ENCODE data around the gene HS6ST1. TPM values are rescaled to one million over a fixed set of nuclear protein-coding genes. Genes with fewer than 3 reads are reported as not detected.
A peak's percentile ranks its signal among the peaks of the same experiment; 100 is the strongest.

HS6ST1 gene
- total and polyA plus RNA-seq, 2 donors (not counting 3 experiments of a cell fraction or from before 2014, with no cell fraction given), result 12.8 to 19.4 TPM

GRCh38 chr2:128237081-128237534 is 81.6 kb downstream of the HS6ST1 start:
- Histone ChIP-seq H3K36me3 (ENCODE audit: control insufficient read depth in 2 of 2, extremely low read depth in 1 of 2, insufficient read depth in 2 of 2, low read length in 2 of 2) (no peaks in the 10 kb centered on the region), H3K9me3 (replicated peaks; ENCODE audit: control insufficient read depth, insufficient read depth, low read length) (no peaks in the 10 kb centered on the region), H3K9ac (replicated peaks; ENCODE audit: extremely low read depth, insufficient read depth, low read length) (no peak overlapping the region), H3K27ac (ENCODE audit: insufficient read depth, low read depth, low read length) (peak overlapping the region; percentile 19), H3K9me1 (replicated peaks; ENCODE audit: control insufficient read depth, extremely low read depth, insufficient read depth, low read length) (no peaks in the 10 kb centered on the region), H3K4me3 (replicated peaks in 1 of 3; ENCODE audit: insufficient read depth in 1 of 3, low read depth in 1 of 3, low read length in 3 of 3) (no peak overlapping the region), H4K20me1 (replicated peaks; ENCODE audit: control insufficient read depth, extremely low read depth, insufficient read depth, low read length) (no peaks in the 10 kb centered on the region), H3K4me2 (ENCODE audit: insufficient read depth, low read length) (no peak overlapping the region), H3K79me2 (ENCODE audit: control insufficient read depth, insufficient read depth, low read length) (no peaks in the 10 kb centered on the region), H3K4me1 (ENCODE audit: control insufficient read depth, extremely low read depth, insufficient read depth, low read length) (peaks cover 6% of the 10 kb centered on the region), H3K27me3 (ENCODE audit: control insufficient read depth in 2 of 2, insufficient read depth in 2 of 2, low read length in 2 of 2) (peaks cover 2 to 4% of the 10 kb centered on the region in 2 experiments), H2AFZ (ENCODE audit: low read depth, low read length) (no peak overlapping the region)
- ChIA-PET CTCF (interaction anchor here (0.9 to 6.0 kb wide), 5 partner anchors 9 to 174 kb away, joined by 3 to 66 read pairs (median 3); no protein-coding TSS in a partner anchor), POLR2A (interaction anchor here (0.6 kb wide), 1 partner anchor 459 kb away, joined by 6 read pairs; no protein-coding TSS in a partner anchor)
- no TSS peak for BruUV-seq (replicated peaks)
- FAIRE-seq (peak; percentile 76), DNase-seq (ENCODE audit: low read depth, low spot score) (peak; percentile 64)
- dilution Hi-C loops (cut with MboI; ENCODE audit: extremely low pct_ligation_motif_present, low sequenced_read_pairs), result no loop called here
- intact Hi-C loops (cut with micrococcal nuclease), result no loop called here
- TF ChIP-seq MAX (IDR thresholded peaks at IDR 0.05; ENCODE audit: insufficient read depth, insufficient read length) (no peak), GATA2 (IDR thresholded peaks at IDR 0.05; ENCODE audit: insufficient read depth, insufficient read length, low read depth, low read length) (peak; percentile 49)

- POLR2A ChIA-PET, result interaction anchor here (0.6 kb wide), 1 partner anchor 459 kb away, joined by 6 read pairs; no protein-coding TSS in a partner anchor
- Histone ChIP-seq H3K4me3 (replicated peaks in 1 of 3; ENCODE audit: insufficient read depth in 1 of 3, low read depth in 1 of 3, low read length in 3 of 3) (no peak overlapping the region), H3K79me2 (ENCODE audit: control insufficient read depth, insufficient read depth, low read length) (no peaks in the 10 kb centered on the region), H3K4me2 (ENCODE audit: insufficient read depth, low read length) (no peak overlapping the region), H3K9me3 (replicated peaks; ENCODE audit: control insufficient read depth, insufficient read depth, low read length) (no peaks in the 10 kb centered on the region), H2AFZ (ENCODE audit: low read depth, low read length) (no peak overlapping the region), H3K36me3 (ENCODE audit: control insufficient read depth in 2 of 2, extremely low read depth in 1 of 2, insufficient read depth in 2 of 2, low read length in 2 of 2) (no peaks in the 10 kb centered on the region), H3K9ac (replicated peaks; ENCODE audit: extremely low read depth, insufficient read depth, low read length) (no peak overlapping the region), H3K9me1 (replicated peaks; ENCODE audit: control insufficient read depth, extremely low read depth, insufficient read depth, low read length) (no peaks in the 10 kb centered on the region), H3K27me3 (ENCODE audit: control insufficient read depth in 2 of 2, insufficient read depth in 2 of 2, low read length in 2 of 2) (peaks cover 2% of the 10 kb centered on the region in 2 experiments), H3K27ac (ENCODE audit: insufficient read depth, low read depth, low read length) (peak overlapping the region; percentile 19), H4K20me1 (replicated peaks; ENCODE audit: control insufficient read depth, extremely low read depth, insufficient read depth, low read length) (no peaks in the 10 kb centered on the region), H3K4me1 (ENCODE audit: control insufficient read depth, extremely low read depth, insufficient read depth, low read length) (peaks cover 6% of the 10 kb centered on the region)
- intact Hi-C loops (cut with micrococcal nuclease), result no loop called here
- CTCF ChIA-PET, result interaction anchor here (0.9 to 6.0 kb wide), 5 partner anchors 8 to 173 kb away, joined by 3 to 66 read pairs (median 3); no protein-coding TSS in a partner anchor
- FAIRE-seq (no peak), DNase-seq (ENCODE audit: low read depth, low spot score) (no peak)
- dilution Hi-C loops (cut with MboI; ENCODE audit: extremely low pct_ligation_motif_present, low sequenced_read_pairs), result no loop called here
- BruUV-seq (replicated peaks), result no TSS peak
- peak; percentile 19 for TF ChIP-seq FOS (IDR thresholded peaks at IDR 0.05; ENCODE audit: borderline replicate concordance, insufficient read depth, low read length)
- TF ChIP-seq POLR2A (IDR thresholded peaks at IDR 0.05; ENCODE audit: low read depth, low read length), result no peak
These were observed 82.1 kb downstream of the HS6ST1 start for GRCh38 chr2:128236491-128237035.
